RWPE1 (cell line): Measurements from ENCODE around the gene S1PR1.

Source experiments
- CTCF ChIA-PET: fragments of 350-600 bp; sonication (Branson Sonifier 250); formaldehyde crosslinking; extraction: SDS; loops from one replicate; lab custom pipeline; 2021; lab: Yijun Ruan, JAX
- POLR2A ChIA-PET: fragments of 400-600 bp; formaldehyde crosslinking; extraction: SDS; loops from one replicate; lab custom pipeline; 2020; ENCODE audit warnings: antibody characterized with exemption; ENCODE audit not compliant: low non-redundant PET; lab: Yijun Ruan, JAX
- DNase-seq: peaks from one replicate; pipeline ENCODE4 v3.0.0; 2012; ENCODE audit warnings: low spot score
- H3K27ac ChIP-seq: fragments of 450-650 bp; 2 replicates; pipeline ENCODE4 v1.5.1; 2017
- TF ChIP-seq, protein P1 (sequence below): fragments of 450-650 bp; conservative IDR thresholded peaks from 2 replicates; pipeline ENCODE4 v1.5.1; 2017; ENCODE audit warnings: low read depth, mild to moderate bottlenecking

The S1PR1 gene

DNA sequence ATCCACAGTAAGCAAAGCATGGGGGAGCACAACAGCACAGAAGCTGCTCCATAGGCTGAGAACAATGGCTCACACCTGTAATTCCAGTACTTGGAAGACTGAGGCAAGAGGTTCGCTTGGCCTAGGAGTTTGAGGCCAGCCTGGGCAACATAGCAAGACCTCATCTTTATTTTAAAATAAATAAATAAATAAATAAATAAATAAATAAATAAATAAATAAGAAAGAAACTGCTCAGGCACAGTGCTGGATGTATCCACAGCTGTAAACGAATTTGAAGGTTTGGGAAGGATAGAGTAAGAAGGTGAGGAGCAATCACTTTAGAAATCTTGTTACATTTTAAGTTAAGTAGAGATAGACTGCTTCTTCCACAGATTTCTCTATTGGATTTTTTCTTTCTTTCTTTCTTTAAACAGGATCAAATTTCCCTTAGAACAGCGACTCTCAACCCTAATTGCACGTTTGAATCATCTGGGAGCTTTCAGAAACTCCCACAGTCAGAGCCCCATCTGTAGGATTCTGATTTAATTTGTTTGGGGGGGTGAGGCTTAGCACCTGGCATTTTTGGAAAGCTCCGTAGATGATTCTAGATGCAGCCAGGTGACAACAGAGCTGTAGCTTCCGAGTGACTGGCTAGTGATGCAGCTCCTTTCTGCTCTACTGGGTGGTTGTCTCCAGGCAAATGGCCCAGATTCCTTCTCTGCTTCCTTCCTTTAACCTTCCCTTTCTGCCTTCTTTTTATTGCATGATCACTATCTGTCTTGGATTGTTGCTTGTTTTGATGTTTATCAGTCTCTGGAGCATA, 53.5 kb downstream of the S1PR1 start:
- CTCF ChIA-PET: interaction anchor here (0.6 to 0.8 kb wide), 3 partner anchors 19 to 165 kb away, joined by 3 to 4 read pairs (median 3); no protein-coding TSS in a partner anchor
- DNase-seq: no peak
- H3K27ac ChIP-seq: no peak overlapping the region
- TF ChIP-seq, protein P1, sequence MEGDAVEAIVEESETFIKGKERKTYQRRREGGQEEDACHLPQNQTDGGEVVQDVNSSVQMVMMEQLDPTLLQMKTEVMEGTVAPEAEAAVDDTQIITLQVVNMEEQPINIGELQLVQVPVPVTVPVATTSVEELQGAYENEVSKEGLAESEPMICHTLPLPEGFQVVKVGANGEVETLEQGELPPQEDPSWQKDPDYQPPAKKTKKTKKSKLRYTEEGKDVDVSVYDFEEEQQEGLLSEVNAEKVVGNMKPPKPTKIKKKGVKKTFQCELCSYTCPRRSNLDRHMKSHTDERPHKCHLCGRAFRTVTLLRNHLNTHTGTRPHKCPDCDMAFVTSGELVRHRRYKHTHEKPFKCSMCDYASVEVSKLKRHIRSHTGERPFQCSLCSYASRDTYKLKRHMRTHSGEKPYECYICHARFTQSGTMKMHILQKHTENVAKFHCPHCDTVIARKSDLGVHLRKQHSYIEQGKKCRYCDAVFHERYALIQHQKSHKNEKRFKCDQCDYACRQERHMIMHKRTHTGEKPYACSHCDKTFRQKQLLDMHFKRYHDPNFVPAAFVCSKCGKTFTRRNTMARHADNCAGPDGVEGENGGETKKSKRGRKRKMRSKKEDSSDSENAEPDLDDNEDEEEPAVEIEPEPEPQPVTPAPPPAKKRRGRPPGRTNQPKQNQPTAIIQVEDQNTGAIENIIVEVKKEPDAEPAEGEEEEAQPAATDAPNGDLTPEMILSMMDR: no peak
- POLR2A ChIA-PET: no interaction called here
